Peyer's patch (tissue), 4 donors: ENCODE results near the gene TRIM15. TPM values are rescaled to one million over a fixed set of nuclear protein-coding genes. Genes with fewer than 3 reads are reported as not detected.

ENCODE experiments used
- DNase-seq, 3 donors: peaks; one replicate each; pipeline ENCODE4 v3.0.0-alpha.2; 2017 to 2019
- H3K27ac ChIP-seq, 4 donors: fragments of 200-600 bp; sonication (generic); one replicate each; pipeline ENCODE4 v1.5.1; 2016 to 2019
- H3K27me3 ChIP-seq, 2 donors: fragments of 200-600 bp; sonication (generic); one replicate each; pipeline ENCODE4 v1.5.1; 2019
- H3K36me3 ChIP-seq, 3 donors: fragments of 200-600 bp; sonication (generic); one replicate each; pipeline ENCODE4 v1.5.1; 2016 to 2019
- H3K4me1 ChIP-seq, 4 donors: fragments of 200-600 bp; sonication (generic); one replicate each; pipeline ENCODE4 v1.5.1; 2016 to 2019
- H3K4me3 ChIP-seq, 4 donors: fragments of 200-600 bp; sonication (generic); 1 replicate in 3 of 4; 2 replicates in 1 of 4; pipeline ENCODE4 v1.5.1; 2016 to 2019; ENCODE audit warnings: mild to moderate bottlenecking in 1 of 4
- H3K9me3 ChIP-seq, 4 donors: fragments of 200-600 bp; sonication (generic); one replicate each; pipeline ENCODE4 v1.5.1; 2016 to 2019; ENCODE audit warnings: mild to moderate bottlenecking in 1 of 4
- POLR2A ChIP-seq, 2 donors: fragments of 450-650 bp; IDR thresholded peaks; one replicate each; pipeline ENCODE4 v1.5.1; 2017; ENCODE audit warnings: antibody characterized with exemption in 2 of 2, mild to moderate bottlenecking in 2 of 2, moderate library complexity in 2 of 2
- total RNA-seq, 4 donors: library from RNA; depleted of rRNA; stranded (reverse); fragments of >200 nt; gene quantifications; one replicate each; pipeline ENCODE4 v1.1.0, GENCODE V29; 2016
- TF ChIP-seq, protein P1 (sequence below), 6 experiments: fragments of 450-650 bp in 4 of 6; fragments of 200-600 bp in 2 of 6; sonication (generic) in 1 of 6; IDR thresholded peaks; one replicate each; pipeline ENCODE4 v1.5.1; 2017 to 2019; ENCODE audit warnings: antibody characterized with exemption in 6 of 6, mild to moderate bottlenecking in 3 of 6, moderate library complexity in 1 of 6

TRIM15 gene
- total RNA-seq, 4 donors from 2014 or later: 19.8 to 110 (median 81.0) TPM

DNA sequence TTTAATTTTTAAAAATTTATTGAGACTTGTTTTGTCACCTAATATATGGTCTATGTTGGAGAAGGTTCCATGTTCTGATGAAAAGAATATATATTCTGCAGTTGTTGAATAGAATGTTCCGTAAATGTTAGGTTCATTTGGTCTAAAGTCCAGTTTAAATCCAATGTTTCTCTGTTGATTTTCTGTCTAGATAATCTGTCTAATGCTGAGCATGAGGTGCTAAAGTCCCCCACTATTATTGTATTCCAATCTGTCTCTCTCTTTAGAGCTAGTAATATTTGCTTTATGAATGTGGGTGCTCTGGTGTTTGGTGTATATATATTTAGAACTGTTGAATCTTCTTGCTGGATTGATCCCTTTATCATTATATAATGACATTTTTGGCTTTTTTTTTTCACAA, 15.5 kb downstream of the TRIM15 start:
- Histone ChIP-seq H3K27me3 (no peaks in the 10 kb centered on the region), H3K36me3 (no peaks in the 10 kb centered on the region), H3K9me3 (no peaks in the 10 kb centered on the region), H3K27ac (no peak overlapping the region), H3K4me1 (no peaks in the 10 kb centered on the region), H3K4me3 (no peak overlapping the region)
- TF ChIP-seq POLR2A (IDR thresholded peaks at IDR 0.05): no peak
- TF ChIP-seq, protein P1, sequence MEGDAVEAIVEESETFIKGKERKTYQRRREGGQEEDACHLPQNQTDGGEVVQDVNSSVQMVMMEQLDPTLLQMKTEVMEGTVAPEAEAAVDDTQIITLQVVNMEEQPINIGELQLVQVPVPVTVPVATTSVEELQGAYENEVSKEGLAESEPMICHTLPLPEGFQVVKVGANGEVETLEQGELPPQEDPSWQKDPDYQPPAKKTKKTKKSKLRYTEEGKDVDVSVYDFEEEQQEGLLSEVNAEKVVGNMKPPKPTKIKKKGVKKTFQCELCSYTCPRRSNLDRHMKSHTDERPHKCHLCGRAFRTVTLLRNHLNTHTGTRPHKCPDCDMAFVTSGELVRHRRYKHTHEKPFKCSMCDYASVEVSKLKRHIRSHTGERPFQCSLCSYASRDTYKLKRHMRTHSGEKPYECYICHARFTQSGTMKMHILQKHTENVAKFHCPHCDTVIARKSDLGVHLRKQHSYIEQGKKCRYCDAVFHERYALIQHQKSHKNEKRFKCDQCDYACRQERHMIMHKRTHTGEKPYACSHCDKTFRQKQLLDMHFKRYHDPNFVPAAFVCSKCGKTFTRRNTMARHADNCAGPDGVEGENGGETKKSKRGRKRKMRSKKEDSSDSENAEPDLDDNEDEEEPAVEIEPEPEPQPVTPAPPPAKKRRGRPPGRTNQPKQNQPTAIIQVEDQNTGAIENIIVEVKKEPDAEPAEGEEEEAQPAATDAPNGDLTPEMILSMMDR (IDR thresholded peaks at IDR 0.05): no peak
- DNase-seq: no peak

DNA sequence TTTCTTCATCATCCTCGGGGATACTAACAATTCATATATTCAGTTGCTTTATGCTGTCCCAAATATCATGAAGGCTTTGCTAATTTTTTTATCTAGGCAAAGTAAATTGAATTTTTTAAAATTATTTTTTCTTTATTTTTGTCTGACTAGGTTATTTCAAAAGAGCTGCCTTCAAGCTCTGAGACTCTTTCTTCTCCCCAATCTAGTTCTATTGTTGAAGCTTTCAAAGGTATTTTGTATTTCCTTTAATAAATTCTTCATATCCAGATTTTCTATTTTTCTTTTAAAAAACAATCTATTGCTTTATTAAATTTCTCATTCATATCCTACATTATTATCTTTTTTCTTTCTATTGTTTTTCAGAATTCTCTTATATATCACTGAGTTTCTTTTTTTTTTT, 16.8 kb downstream of the TRIM15 start:
- TF ChIP-seq POLR2A (IDR thresholded peaks at IDR 0.05): no peak
- TF ChIP-seq, protein P1 (IDR thresholded peaks at IDR 0.05): no peak
- no peaks in the 10 kb centered on the region for H3K27me3 ChIP-seq
- H3K9me3 ChIP-seq: no peaks in the 10 kb centered on the region
- no peak for DNase-seq
- peaks cover 0 to 5% (median 0%) of the 10 kb centered on the region in 3 donors for H3K36me3 ChIP-seq
- no peak overlapping the region for H3K27ac ChIP-seq
- H3K4me3 ChIP-seq: no peak overlapping the region
- no peaks in the 10 kb centered on the region for H3K4me1 ChIP-seq

DNA sequence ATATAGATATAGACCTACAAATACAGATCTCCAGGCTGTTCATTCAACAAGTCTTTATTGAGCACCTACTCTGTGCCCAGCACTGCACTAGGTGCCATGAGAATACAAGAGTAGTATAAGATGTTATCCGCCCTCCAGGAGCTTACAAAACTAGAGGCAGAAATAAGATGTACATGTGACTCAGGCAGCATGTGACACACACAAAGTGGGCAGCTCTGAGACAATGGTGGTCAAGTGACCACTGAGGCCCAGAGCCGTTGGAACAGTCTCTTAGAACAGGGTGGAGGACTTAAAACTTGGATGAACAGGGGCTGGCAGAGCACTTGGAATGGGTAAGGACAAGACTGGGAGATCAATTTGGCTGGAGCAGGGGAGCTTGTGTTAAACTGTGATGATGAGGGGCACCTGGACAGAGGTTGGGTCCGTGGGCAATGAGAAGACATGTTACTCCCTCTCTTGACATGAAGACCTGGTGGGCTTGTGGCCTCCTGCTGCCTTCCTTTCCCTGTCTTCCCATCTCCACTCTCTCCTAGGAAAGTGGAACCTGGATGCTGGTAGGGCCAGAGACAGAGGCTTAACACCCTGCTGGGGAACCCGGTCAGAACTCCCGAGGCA, 21.2 kb downstream of the TRIM15 start:
- Histone ChIP-seq H3K4me3 (no peak overlapping the region), H3K27ac (no peak overlapping the region), H3K9me3 (no peaks in the 10 kb centered on the region), H3K27me3 (no peaks in the 10 kb centered on the region), H3K36me3 (peaks cover 0 to 40% (median 0%) of the 10 kb centered on the region in 3 donors), H3K4me1 (no peaks in the 10 kb centered on the region)
- no peak for DNase-seq
- no peak for TF ChIP-seq POLR2A (IDR thresholded peaks at IDR 0.05)
- TF ChIP-seq, protein P1 (IDR thresholded peaks at IDR 0.05): no peak

DNA sequence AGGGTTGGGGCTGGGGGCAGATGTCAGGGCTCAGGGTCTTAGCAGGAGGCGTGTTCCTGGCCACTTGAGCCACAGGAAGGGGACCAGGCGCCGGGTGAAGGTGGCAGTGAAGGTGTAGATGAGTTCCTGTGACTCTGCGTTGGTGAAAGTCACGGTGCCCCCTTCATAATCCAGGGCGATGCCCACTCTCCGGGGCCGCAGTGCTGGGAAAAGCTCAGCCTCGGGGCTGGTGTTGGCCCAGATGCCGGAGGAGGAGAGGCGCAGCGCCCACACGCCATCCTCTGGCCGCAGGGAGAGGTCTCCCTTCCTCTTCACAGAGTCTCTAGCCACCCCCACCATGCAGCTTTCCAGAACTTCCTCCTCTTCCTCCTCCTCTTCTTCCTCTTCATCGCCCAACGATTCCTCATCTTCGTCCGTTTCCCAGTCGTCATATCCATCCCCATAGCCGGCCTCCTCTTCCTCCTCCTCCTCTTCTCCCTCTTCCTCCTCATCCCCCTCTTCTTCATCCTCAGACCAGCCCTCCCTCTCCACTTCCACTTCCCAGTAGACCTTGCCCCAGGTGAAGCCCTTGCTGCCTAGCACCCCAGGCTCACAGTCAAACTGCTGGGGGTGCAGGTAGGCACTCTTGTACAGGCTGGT, 22.6 kb downstream of the TRIM15 start:
- Histone ChIP-seq H3K27ac (no peak overlapping the region), H3K27me3 (no peaks in the 10 kb centered on the region), H3K36me3 (peaks cover 0 to 52% (median 0%) of the 10 kb centered on the region in 3 donors), H3K4me3 (no peak overlapping the region), H3K4me1 (no peaks in the 10 kb centered on the region), H3K9me3 (no peaks in the 10 kb centered on the region)
- no peak for DNase-seq
- no peak for TF ChIP-seq POLR2A (IDR thresholded peaks at IDR 0.05)
- TF ChIP-seq, protein P1 (IDR thresholded peaks at IDR 0.05): no peak

DNA sequence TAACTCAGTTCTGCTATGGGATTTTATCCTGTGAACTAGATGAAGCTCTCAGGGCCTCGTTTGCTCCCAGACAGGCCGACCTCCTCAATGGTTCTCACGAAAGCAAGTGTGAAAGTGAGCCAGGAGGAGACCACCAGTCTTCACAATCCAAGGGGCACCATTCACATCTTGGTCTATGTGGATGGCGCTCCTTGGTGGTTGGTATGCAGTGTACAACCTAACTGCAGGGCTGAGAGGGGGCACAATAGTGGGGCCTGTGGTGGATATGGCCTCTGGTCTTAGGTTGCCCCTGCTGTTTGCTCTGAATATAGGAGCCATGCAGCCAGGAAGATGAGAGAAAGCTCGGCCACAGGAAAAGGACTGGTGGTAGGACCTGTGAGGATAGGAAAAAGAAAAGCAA, 25.2 kb downstream of the TRIM15 start:
- TF ChIP-seq POLR2A (IDR thresholded peaks at IDR 0.05): no peak
- TF ChIP-seq, protein P1 (IDR thresholded peaks at IDR 0.05): no peak
- H3K36me3 ChIP-seq: peaks cover 0 to 74% (median 0%) of the 10 kb centered on the region in 3 donors

More for the DNA sequence above, 25.2 kb downstream of the TRIM15 start:
- Histone ChIP-seq H3K27me3 (no peaks in the 10 kb centered on the region), H3K27ac (no peak overlapping the region), H3K4me3 (no peak overlapping the region), H3K9me3 (no peaks in the 10 kb centered on the region), H3K4me1 (no peaks in the 10 kb centered on the region)
- DNase-seq: no peak
